Stimulated activated CD4-positive, alpha-beta T cell treated with anti-CD3 and anti-CD28 coated beads, Interleukin-12 subunit alpha, Interleukin-12 subunit beta, amount 100 ng/mL, for 4 hours (primary cell): ENCODE data around the gene FOXO1.

Experiments used
- DNase-seq: peaks from one replicate; pipeline ENCODE4 v3.0.0-alpha.2; 2020

The FOXO1 gene

GRCh38 chr13:40635315-40635995 lies 31.0 kb downstream of the FOXO1 start:
- DNase-seq = no peak

- no peak for DNase-seq
These were observed 33.5 kb downstream of the FOXO1 start for GRCh38 chr13:40632915-40633314.

GRCh38 chr13:40631605-40632004 lies 34.8 kb downstream of the FOXO1 start:
- no peak for DNase-seq

DNA sequence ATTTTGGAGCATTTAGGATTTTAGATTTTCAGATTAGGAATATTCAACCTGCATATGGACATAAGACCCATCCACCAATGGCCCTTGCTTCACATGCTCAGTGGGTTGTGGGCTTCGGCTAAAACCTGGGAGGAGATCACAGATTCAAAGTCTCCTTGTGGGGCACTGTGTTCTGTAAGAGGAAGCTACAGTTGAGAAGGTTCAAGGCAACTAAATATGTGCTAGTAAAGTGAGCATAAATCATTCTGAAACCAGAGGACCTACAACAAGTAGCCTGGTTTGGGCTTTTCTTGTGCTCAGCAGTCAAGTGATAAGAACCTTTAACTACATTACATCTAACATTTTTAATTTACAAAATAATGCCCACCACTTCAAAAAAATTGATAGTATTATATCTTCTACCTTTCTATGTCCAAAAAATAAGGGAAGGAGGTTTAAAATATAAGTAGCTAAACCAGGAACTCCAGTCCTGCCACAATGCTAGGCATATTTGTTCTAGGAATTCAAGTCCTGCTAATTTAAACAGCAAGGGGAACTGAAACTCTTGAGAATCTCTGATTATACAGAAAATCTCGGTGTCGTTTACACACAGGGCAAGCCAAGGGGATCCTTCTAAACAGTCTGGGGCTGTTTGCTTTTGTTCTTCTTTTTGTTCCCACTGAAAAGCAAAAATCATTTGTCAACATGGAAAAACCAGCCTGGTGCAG lies 36.6 kb downstream of the FOXO1 start:
- DNase-seq = no peak

DNA sequence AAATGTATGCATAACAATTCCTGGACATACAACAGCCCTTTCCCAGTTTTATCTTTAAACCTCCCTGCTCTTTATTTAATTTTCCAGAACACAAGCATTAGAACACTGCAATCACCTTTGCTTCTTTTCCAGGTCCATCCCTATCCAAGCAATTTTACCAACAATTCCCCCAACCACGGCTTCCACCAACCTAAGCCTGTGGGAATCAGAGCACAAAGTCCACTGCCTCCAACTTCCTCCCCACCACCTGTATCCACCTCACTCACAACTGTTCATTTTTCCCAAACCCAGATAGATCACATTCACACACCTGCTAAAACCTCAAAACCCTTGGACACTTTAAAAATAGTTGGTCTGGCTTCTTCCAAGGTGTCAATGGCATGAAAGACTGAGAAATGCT lies 39.5 kb downstream of the FOXO1 start:
- no peak for DNase-seq

DNA sequence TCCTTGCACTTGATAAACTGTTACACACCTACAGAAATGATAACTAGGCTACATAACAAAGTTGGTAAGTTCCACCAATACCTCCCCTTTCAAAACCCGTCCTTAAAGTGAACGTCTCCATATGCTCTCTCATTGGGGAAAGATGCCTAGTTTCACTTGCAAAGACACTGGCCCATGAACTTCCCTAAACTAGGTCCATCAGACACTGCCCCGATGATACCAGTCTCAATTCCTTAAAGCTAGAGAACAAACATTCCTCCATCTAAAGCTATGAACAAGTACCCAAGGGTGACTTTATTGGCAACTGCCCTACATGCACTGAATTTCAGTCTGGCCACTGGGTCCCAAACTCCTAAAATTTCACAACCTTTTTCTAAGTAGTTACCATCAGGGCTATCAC lies 39.9 kb downstream of the FOXO1 start:
- no peak for DNase-seq

DNA sequence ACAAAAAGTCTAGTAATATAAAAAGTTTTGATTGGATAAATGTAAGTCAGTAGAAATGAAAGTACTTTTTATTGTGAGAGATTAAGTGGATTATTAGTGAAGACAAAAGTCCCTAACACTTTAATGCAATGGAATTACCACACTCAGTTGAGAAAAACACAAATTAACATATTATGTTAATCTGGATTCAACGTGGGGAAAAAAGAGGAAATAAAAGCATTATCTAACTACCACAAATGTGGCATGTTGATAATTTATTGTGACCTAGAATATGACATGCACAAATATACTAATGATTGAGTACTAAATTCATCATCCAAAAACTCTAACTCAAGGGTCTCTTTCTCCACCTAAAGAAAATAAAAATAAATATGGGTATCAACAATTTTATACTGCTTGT lies 41.5 kb downstream of the FOXO1 start:
- DNase-seq = no peak

DNA sequence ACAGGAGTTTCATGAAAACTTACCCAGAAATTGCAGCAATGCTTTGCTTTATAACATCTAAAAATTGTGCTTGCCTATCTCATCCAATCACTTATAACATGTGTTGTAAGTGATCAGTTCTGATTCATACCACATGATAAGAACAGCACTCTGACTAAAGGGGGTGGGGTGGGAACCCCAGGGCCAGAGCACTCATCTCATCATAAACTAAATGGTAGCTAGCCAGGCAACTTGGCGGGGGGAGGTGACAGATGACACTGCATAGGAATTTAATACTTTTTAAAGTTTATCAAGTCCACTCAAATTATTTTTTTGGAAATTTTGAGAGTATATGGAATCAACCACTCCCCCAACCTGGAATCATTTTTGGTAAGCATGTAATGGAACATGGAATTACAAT lies 42.1 kb downstream of the FOXO1 start:
- peak; percentile 25 for DNase-seq

GRCh38 chr13:40622761-40623160 lies 43.7 kb downstream of the FOXO1 start:
- no peak for DNase-seq

- DNase-seq = no peak
These were observed 44.2 kb downstream of the FOXO1 start for GRCh38 chr13:40622246-40622645.

DNA sequence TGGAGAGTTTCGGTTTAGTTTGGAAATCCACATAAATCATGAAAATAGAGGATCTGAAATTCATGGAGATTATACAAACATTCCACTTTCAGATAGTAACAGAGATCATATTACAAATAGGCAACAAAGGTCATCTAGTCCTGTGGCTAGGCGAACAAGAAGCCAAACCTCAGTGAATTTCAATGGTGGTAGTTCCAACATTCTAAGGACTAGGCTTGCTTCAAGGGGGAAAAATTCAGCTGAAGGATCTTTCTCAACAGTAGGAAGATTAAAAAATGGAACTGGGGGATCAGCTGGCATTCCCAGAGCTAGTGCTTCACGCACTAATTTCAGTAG lies 47.0 kb downstream of the FOXO1 start:
- DNase-seq = no peak

DNA sequence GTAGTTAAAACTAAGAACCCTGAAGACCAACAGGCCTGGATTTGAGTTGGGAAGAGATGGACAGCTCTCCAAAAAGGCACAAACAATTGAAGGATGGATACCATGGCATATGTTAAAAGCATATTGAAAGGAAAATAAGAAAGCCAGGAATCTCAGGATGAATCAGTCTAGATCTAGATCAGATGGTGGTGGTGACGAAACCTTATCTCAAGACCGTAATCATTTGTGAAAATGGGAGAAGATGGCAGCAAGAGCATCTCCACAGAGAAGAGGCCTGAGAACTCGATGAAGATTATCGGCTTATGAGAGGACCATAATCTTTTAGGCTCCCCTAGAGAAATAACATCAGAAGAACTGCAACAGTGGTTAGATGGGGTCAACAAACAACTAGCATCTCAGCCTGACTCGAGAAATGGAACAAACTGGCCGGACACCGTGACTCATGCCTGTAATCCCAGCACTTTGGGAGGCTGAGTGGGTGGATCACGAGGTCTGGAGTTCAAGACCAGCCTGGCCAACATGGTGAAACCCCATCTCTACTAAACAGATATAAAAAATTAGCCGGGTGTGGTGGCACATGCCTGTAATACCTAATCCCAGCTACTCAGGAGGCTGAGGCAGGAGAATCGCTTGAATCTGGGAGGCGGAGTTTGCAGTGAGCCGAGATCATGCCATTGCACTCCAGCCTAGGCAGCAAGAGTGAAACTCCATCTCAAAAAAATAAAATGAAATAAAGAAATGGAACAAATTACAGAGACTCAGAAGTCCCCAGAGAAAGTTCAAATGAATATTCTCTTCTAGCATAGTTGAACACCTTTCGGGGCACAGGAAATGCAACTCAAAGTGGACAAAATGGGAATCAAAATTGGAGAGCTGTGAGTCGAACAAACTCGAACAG lies 47.6 kb downstream of the FOXO1 start:
- no peak for DNase-seq

DNA sequence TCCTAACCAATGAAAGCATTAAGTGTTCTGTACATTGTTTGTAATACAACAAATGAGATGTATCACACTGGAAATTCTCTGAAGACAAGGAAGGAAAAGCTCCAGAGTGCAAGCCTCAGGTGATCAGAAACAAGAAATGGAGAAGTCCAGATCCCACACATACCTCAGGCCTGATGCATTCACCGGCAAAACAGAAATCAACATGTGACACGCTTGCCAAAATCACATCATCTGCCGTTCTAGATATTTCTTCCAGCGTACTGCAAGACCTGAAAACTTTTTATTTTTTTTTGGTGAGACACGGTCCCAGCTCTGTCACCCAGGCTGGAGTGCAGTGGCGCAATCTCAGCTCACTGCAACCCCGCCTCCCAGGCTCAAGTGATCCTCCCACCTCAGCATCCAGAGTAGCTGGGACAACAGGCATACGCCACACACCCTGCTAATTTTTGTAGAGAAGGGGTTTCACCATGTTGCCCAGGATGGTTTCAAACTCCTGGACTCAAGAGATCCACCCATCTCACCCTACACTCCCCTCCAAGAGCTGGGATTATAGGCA lies 48.6 kb downstream of the FOXO1 start:
- no peak for DNase-seq

- no peak for DNase-seq
These were observed 50.8 kb downstream of the FOXO1 start for GRCh38 chr13:40615619-40616018.

DNA sequence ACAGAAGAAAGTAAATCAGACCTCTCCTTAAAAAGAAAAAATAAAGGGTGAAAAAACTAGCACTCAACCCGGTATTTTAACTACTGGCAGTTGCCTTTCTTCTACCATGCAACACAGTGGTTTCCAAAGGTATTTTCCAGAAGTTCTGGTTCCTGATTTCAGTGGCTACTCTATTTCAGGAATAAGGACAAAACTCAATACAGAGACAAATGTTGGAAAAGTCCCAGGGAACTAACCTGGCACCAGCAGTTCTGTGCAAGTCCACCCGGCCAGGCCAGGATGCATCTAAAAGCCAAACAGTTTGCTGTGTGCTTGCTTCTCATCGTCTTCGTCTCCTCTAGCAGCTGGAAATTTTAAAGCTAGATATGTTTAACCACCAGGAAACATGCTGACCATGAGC lies 52.5 kb downstream of the FOXO1 start:
- no peak for DNase-seq

- no peak for DNase-seq
These were observed 53.1 kb downstream of the FOXO1 start for GRCh38 chr13:40613192-40613818.

DNA sequence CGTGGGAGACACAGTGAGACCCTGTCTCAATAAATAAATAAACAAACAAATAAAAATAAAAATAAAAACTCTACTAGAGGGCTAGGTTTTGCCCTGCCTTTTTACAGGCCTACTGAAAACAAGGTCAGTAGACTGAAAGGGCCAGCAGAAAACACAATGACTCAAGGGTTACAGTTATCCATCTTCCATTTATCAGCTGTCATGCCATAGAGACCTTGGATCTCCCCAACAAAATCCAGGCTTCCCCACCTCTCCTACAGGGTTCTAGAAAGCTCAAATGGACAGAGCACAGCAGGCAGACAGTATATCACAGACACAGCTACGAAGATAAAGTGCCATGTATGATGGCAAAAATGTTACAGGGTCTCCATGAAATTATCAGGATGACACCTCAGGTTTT lies 54.4 kb downstream of the FOXO1 start:
- DNase-seq = no peak

DNA sequence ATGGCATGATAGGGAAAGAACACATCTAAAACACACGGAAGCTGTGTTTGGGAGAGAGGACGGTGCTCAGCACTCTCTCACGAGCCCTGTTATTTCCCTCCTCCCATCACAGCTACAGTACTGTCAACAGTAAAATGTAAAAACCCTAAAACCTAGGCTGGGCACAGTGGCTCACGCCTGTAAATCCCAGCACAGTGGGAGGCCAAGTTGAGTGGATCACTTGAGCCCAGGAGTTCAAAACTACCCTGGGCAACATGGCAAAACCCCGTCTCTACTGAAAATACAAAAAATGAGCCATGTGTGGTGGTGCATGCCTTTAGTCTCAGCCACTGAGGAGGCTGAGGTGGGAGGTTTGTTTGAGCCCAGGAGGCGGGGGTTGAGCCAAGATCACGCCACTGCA lies 54.8 kb downstream of the FOXO1 start:
- DNase-seq = no peak

- DNase-seq = no peak
These were observed 55.4 kb downstream of the FOXO1 start for GRCh38 chr13:40611004-40611403.

DNA sequence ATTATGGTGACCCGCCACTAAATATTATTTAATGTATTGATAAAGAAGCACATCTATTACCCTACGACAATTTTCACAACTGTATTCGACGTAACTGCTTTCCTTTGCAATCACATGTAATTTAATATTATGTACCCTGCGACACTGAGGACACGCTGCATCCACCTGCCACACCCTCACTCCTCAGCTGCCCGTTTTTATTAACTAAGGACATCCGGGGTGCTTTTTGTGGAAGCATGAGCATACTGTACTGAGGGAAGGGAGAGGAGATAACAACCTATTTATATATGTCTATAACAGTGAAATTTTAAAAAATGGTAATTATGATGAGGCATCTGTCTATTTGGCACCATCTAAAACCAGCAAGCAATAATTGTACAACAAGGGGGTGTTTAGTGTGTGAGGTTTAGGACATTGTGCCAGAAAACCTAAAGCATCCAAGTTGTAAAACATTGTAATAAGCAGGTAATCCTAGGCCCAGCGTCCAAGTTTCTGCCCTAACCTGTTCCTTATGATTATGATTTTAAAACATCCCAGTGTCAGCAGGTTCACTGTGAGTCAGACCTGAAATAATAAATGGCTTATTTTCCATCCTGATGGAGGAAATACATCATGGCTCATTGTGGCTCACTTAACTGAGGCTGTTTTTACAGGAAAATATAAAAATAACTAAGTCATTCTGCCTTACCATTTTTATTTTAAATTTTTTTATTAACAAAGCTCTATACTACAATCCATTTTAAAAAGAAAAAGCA lies 56.3 kb downstream of the FOXO1 start:
- DNase-seq = no peak

- DNase-seq = no peak
These were observed 58.1 kb downstream of the FOXO1 start for GRCh38 chr13:40608308-40608707.

DNA sequence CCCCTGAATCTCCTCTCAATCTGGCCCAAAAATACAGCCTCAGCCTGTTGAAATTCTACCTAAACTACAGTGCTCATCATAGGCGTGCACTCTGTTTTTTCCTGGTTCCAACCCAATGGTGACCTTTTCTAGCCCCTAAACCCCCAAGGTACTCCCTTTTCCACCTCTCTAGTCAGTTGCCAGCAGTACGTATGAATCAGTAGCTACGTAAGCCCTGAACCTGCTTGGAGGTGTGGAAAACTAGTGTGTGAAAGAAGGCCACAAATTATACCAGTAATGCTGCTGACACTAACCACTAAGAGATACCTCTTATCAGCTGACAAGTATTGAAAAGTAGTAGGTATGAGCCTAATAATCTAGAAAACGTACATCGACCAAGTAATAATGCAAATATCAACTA lies 60.9 kb downstream of the FOXO1 start:
- DNase-seq = no peak
